Stimulated activated CD4-positive, alpha-beta T cell treated with anti-CD3 and anti-CD28 coated beads, Interleukin-4, amount 100 ng/mL, for 4 hours (primary cell): ENCODE results near the gene TWSG1.
"Not testable (repeated sequence)": the region's sequence is repeated elsewhere in the genome, so short reads cannot be mapped to it uniquely, and the experiment has no call there.

Experiments
- DNase-seq, 2 experiments: peaks; one replicate each; pipeline ENCODE4 v3.0.0-alpha.2; 2020

TWSG1 gene

DNA sequence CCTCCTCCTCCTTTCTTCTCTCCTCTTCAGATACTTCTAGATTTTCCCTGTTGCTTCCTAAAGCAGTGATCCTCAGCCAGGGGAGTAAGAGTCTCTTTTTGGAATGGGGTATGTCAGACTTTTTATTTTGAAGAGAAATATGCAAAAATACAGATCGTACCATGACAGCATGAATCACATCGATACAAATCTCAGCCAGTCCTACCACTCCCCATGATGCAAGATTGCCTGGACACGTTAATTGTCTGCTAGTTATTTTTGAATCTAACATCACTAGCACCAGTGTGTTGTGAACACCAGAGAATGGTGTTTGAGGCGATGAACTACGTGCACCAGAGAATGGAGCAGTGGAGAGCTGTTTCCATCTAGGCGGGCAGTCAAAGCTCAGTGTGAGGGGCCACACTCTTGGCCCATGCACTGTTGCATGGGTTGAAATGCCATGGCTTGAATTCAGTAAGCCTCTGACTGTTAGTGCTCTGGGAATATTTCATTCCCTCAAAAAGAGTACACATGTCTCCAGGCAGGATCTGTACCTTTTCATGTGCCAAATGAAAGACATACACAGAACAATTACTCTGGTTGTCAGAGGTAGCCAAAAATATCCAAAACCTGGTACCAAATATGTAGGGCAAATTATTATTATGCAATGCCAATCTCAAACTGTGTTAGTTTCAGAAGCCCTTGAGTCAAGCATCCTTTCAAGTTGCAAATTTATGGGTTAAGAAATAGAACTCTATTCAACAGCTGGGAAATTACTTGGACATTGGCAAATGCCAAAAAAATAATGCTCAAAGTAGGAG lies 94.5 kb downstream of the TWSG1 start:
- DNase-seq: no peak

DNA sequence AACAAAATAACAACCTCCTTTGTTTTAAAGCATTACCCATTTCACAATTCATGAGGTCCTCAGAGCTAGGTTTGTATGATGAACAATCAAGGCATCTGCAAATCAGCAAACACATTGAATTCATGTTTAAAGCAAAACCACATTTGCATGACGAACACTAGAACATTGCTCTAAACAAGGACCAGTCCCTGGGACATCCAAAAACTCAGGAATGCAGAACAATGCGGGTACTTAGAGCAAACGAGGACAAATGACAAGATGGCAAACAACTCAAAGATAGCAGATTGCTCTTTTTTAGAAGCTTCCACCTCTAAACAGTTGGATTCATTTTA lies 95.1 kb downstream of the TWSG1 start:
- DNase-seq: no peak

DNA sequence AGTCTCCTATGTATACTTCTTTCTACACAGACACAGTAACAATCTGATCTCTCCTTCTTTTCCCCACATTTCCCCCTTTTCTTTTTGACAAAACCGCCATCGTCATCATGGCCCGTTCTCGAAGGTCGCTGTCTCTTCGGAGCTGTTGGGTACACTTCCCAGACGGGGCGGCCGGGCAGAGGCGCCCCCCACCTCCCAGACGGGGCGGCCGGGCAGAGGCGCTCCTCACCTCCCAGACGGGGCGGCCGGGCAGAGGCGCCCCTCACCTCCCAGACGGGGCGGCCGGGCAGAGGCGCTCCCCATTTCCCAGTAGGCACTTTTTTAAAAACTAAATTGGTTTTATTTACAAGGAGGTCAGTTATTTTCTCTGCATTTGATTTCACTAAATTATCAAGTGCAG lies 95.7 kb downstream of the TWSG1 start:
- DNase-seq: not testable (repeated sequence)

DNA sequence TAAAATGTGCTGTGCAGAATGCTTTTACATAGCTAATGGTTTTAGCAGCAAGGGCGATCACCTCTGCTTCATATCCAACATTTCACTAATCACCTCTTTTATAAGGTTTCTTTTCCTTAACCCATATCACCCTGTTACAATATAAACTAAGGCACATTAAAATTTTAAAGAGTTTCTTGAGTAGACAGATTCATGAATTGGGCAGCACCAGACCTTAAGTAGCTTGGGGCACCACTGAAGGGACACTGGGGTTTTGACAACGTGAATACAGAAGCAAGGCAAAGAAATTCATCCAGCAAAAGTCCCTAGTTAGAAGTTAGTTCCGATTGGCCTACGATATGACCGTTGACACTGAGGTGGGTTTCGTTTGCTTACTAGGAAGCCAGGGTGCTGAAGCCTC lies 96.7 kb downstream of the TWSG1 start:
- no peak for DNase-seq

DNA sequence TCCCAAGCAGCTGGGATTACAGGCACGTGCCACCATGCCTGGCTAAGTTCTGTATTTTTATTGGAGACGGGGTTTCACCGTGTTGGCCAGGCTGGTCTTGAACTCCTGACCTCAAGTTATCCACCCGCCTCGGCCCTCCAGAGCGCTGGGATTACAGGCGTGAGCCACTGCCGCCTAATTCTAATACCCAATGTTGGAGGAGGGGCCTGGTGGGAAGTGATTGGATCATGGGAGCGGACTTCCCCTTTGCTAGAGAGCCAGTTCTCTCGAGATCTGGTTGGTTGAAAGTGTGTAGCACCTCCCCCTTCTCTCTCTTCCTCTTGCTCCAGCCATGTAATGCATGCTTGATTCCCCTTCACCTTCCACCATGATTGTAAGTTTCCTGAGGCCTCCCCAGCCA lies 98.5 kb downstream of the TWSG1 start:
- DNase-seq: not testable (repeated sequence)

DNA sequence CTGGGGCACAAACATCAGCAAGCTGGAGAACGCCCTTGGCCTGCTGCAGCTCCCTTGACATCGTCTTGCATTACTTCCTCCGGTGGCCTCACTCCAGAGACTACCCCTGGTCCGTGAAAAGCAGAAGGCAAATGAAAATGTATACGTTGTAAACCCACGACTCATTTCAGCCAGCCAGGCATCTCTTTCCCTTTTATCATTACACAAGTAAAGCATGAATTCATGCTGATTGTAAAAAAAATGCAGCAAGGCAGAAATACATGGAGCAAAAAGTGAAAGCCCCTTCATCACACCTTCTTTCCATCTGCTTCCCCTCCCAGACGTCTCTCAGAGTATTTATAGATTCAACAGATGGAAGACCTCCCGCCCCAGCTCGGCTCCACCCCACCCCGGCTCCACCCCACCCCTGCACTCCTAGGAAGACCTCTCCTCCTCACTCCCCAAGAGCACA lies 99.1 kb downstream of the TWSG1 start:
- no peak for DNase-seq

DNA sequence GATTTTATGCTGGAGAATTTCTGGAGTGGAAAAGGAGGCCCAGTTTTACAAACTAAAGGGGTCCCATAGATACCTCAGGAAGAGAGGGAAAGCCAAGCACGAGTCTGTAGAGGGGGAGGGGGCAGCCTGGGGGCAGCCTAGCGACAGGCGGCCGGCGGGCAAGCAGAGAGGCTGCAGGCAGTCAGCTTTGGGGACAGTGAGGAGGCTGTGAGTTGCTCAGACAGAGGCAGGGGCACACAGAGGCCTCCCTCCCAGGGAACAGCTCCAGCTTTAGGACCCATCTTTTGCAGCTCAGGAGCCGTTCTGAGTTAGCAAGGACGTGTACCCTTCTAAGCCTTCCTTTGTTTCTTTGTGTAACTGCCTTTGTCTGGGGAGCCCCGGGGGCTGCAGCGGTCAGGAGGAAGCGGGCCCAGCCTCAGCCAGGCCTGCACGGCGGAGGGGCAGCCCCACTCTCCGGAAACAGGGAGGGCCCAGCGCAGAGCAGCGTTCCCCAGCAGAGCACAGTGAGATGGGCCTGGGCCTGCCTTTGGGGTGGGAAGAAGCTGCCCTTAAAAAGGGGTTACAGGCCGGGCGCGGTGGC lies 99.6 kb downstream of the TWSG1 start:
- DNase-seq: no peak

DNA sequence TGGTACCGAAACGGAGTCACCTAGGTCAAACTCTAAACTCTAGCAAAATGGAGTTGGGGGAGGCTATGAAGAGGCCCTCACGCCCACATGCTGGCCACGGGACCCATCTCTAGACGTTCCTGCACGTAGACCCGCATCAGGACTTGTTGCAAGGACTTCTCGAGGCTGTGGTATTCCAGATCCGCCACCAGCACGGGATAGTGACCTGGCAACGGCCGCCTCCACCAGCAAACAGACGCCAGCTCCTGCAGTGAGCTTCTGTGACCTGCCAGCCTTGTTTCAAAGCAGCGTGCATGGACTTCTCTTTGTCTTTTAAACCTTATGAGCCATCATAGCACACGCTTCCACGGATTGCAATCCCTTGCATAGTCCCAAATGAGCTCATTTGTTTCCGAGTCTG lies 100.5 kb downstream of the TWSG1 start:
- no peak for DNase-seq

DNA sequence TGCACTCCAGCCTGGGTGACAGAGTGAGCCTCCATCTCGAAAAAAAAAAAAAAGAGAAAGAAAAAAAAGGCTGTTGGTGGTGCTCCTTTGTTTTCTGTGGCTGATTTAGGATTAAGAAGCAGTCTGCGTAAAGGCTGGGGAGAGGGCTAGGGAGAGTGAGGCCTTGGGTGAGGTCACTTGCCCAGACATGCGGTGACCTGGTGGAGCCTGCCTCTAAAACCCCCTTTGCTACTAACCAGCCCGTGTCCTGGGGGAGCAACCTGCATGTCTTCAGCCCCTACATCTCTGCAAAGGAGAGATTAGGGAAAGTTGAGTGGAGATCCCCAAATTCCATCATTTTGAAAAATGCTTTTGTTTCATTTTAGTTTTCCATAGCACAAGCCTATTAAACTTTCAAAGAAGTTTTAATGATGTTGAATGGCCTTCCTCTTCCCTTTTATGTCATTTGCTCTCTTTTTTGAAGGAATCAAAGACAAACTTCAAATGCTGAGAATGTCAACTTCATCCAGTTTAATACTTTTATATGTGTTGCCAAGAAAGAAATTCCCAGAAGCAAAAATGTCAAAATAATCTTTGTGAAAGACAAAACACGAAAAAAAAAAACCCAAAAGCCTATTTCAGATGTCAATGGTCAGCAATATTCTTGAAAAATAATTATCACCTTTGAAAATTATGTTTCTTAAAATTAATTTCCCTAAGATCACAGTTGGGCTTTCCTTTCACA lies 101.8 kb downstream of the TWSG1 start:
- DNase-seq: no peak

DNA sequence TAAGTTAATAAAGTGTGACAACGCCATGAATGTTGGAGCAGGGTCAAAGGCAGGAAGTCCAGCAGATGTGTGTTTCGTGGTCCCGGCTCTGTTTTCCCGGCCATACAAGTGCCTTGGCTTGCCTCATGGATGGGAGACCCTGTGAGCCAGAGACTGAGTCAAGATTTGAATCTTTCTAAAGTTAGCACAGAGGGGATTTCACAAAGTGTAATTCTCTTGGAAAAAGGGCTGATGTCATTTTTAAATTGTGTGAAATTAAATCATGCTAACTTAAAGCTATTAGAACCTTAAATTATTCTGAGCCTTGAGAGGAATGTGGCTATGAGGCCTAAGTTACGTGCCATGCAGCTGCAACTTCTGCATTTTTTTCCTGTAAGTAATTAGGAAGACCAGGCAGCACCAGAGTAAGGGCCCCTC lies 102.5 kb downstream of the TWSG1 start:
- no peak for DNase-seq

DNA sequence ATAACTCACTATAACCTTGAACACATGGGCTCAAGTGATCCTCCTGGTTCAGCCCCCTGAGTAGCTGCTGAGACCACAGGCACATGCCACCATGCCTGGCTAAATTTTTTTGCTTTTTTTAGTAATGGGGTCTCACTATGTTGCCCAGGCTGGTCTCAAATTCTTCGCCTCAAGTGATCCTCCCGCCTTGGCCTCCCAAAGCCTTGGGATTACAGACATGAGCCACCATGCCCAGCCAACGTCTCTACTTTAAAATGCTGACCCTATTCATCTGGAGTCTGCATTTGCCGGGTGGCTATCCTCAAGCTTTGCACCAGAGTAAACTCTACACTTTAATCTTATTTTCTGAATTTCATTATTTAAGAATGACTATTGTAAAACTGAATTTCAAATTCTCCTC lies 103.1 kb downstream of the TWSG1 start:
- no peak for DNase-seq

DNA sequence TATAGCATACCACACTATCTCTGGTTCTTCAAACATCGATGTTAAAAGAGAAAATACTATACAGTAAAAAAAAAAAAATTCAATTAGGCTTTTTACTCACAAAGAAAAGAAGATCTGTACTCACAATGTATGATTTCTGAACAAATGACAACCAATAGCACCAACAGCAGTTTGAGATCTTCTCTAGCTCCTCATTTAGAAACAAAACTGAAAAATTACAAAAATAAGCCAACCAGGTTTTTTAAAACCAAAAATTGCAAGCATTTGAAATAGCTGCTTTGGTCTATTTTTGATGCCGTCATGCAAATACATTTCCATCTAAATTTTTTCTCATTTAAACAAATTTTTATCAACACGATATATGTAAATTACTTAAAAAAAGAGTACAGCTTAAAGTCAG lies 106.5 kb downstream of the TWSG1 start:
- DNase-seq: no peak

DNA sequence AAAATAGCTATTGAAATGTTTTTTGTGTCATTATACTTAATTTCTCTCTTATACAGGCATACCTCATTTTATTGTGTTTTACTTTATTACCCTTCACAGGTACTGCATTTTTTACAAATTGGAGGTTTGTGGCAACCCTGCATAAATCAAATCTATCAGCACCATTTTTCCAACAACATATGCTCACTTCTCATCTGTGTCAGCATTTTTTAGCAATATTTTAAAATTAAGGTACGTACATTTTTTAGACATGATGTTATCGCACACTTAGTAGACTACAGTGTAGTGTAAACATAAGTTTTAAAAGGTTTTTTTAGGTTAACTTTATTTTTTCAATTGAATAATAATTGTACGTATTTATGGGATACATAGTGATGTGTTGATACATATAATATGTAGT lies 110.0 kb downstream of the TWSG1 start:
- DNase-seq: no peak

DNA sequence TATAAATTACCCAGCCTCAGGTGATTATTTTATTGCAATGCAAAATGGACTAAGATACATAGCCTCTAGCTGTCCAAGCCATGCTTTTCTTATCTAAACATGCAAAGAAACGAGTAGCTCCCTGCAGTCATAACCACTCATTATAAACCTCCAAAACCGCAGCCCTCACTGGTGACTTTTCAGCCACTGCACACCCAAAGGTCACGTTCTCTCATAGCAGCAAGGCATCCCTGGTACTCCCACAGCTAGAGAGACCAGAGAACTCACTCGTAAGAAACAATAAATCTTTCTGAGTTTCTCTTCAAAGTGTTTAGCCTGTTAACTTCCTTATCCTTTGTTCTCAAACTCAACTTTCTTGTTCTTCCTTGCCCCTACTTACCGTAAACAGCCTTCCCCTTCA lies 112.3 kb downstream of the TWSG1 start:
- DNase-seq: no peak

DNA sequence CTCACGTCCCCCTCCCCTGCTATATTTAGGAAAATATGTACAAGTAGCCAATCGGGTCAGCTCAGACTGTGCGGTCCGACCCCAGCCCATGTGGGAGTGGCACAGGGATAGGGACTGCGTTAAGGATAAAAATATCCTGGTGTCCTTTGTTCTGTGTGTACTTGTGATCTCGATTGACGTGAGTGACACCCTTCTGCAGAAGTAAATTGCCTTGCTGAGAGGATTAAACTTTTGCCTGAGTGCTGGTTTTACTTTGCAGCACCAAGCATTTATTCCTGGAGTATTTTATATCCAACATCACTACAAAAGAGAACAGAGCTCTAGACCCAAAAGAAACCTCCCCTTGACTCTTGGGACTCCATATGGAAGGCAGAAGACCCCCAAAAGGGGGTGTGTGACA lies 112.8 kb downstream of the TWSG1 start:
- no peak for DNase-seq

DNA sequence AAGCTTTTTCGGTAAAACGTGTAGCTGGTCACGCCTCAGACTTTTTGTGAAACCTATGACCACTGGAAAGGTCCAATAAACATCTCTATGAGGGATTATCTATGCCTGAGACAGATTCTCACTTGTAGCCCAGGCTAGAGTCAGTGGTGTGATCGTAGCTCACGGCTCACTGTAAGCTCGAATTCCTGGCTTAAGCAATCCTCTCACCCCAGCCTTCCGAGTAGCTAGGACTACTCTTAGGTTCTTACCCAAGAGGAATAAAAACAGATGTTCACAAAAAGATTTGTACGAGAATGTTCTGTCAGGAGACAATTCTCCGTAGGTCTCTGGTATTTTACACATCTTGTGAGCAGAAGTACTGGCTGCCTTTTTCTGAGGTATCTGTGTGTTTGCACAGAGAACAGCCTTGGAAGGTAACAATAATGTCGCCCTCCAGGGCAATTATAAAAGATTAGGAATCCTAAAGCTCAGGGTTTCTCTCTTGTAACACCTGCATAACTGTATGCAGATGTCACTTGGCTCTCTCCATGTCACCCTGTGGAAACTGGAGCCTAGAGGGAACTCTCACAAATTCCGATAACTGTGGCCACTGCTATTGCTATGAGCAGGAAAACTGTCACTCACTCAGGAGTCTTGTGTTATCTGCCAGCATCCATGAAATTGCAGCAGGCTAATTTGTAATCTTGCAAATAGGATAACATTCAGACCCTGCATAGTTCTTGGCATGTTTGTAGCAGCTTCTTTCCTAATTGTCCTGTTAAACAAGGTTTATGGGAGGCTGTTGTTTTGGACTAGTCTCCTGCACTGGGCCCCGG lies 115.2 kb downstream of the TWSG1 start:
- DNase-seq: no peak

DNA sequence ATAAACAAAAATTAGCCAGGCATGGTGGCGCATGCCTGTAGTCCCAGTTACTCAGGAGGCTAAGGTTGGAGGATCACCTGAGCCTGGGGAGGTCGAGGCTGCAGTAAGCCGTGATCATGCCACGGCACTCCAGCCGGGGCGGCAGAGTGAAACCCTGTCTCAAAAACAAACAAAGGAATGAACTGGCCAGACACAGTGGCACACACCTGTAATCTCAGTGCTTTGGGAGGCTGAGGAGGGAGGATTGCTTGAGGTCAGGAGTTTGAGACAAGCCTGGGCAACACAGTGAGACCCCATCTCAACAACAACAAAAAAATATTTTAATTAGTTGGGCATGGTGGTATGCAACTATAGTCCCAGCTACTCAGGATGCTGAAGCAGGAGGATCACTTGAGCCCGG lies 116.3 kb downstream of the TWSG1 start:
- DNase-seq: not testable (repeated sequence)
